Measurements from ENCODE around the gene ZFHX3. TPM values are rescaled to one million over a fixed set of nuclear protein-coding genes. Genes with fewer than 3 reads are reported as not detected.

The ZFHX3 gene
- total RNA-seq, 1 donor from 2014 or later = 40.1 TPM

- H3K27ac Mint-ChIP-seq (ENCODE audit: unreplicated experiment) = peak overlapping the region; percentile 82
- peaks cover 2% of the 10 kb centered on the region for H3K36me3 Mint-ChIP-seq (ENCODE audit: low read depth)
- peaks cover 17% of the 10 kb centered on the region for H3K27me3 Mint-ChIP-seq (ENCODE audit: low read depth)
- DNase-seq (ENCODE audit: low read depth, low spot score) = peak; percentile 53
- no peak for TF ChIP-seq CTCF (conservative IDR thresholded peaks at IDR 0.05)
- no peaks in the 10 kb centered on the region for H3K9me3 Mint-ChIP-seq
- H3K4me3 Mint-ChIP-seq = peak overlapping the region; percentile 90
- peaks cover 46% of the 10 kb centered on the region for H3K4me1 Mint-ChIP-seq
Measured at GRCh38 chr16:73058616-73059409, 10.9 kb upstream of the ZFHX3 start.

- no peak for TF ChIP-seq CTCF (conservative IDR thresholded peaks at IDR 0.05)
- no peaks in the 10 kb centered on the region for H3K9me3 Mint-ChIP-seq
- peaks cover 2% of the 10 kb centered on the region for H3K36me3 Mint-ChIP-seq (ENCODE audit: low read depth)
- H3K4me3 Mint-ChIP-seq = no peak overlapping the region
- H3K27ac Mint-ChIP-seq (ENCODE audit: unreplicated experiment) = no peak overlapping the region
- DNase-seq (ENCODE audit: low read depth, low spot score) = no peak
- peaks cover 40% of the 10 kb centered on the region for H3K4me1 Mint-ChIP-seq
- H3K27me3 Mint-ChIP-seq (ENCODE audit: low read depth) = peaks cover 11% of the 10 kb centered on the region
Measured at GRCh38 chr16:73058221-73058615, 10.3 kb upstream of the ZFHX3 start.

GRCh38 chr16:73057291-73058210 lies 9.6 kb upstream of the ZFHX3 start:
- Mint-ChIP-seq H3K27ac (ENCODE audit: unreplicated experiment) (peak overlapping the region; percentile 89), H3K9me3 (no peaks in the 10 kb centered on the region), H3K4me3 (no peak overlapping the region), H3K27me3 (ENCODE audit: low read depth) (peaks cover 7% of the 10 kb centered on the region), H3K4me1 (peaks cover 37% of the 10 kb centered on the region), H3K36me3 (ENCODE audit: low read depth) (peaks cover 2% of the 10 kb centered on the region)
- peak; percentile 56 for TF ChIP-seq CTCF (conservative IDR thresholded peaks at IDR 0.05)
- DNase-seq (ENCODE audit: low read depth, low spot score) = no peak

GRCh38 chr16:73056921-73057290 lies 9.0 kb upstream of the ZFHX3 start:
- no peak overlapping the region for H3K4me3 Mint-ChIP-seq
- peaks cover 2% of the 10 kb centered on the region for H3K27me3 Mint-ChIP-seq (ENCODE audit: low read depth)
- H3K9me3 Mint-ChIP-seq = no peaks in the 10 kb centered on the region
- peaks cover 2% of the 10 kb centered on the region for H3K36me3 Mint-ChIP-seq (ENCODE audit: low read depth)
- TF ChIP-seq CTCF (conservative IDR thresholded peaks at IDR 0.05) = no peak
- DNase-seq (ENCODE audit: low read depth, low spot score) = no peak
- H3K27ac Mint-ChIP-seq (ENCODE audit: unreplicated experiment) = peak overlapping the region; percentile 89
- peaks cover 30% of the 10 kb centered on the region for H3K4me1 Mint-ChIP-seq

GRCh38 chr16:73056448-73056847 lies 8.5 kb upstream of the ZFHX3 start:
- no peak for DNase-seq (ENCODE audit: low read depth, low spot score)
- no peak for TF ChIP-seq CTCF (conservative IDR thresholded peaks at IDR 0.05)
- peaks cover 26% of the 10 kb centered on the region for H3K4me1 Mint-ChIP-seq
- peak overlapping the region; percentile 93 for H3K27ac Mint-ChIP-seq (ENCODE audit: unreplicated experiment)
- H3K4me3 Mint-ChIP-seq = no peak overlapping the region
- no peaks in the 10 kb centered on the region for H3K9me3 Mint-ChIP-seq
- H3K27me3 Mint-ChIP-seq (ENCODE audit: low read depth) = no peaks in the 10 kb centered on the region
- H3K36me3 Mint-ChIP-seq (ENCODE audit: low read depth) = peaks cover 2% of the 10 kb centered on the region
